ENCODE results near the gene PTRH1.

- no peak for TF ChIP-seq CTCF (IDR thresholded peaks at IDR 0.05)
- TF ChIP-seq EZH2phosphoT487 (IDR thresholded peaks at IDR 0.05; ENCODE audit: borderline replicate concordance, low read depth) = no peak
- TF ChIP-seq SMC3 (IDR thresholded peaks at IDR 0.05; ENCODE audit: low read depth, low read length) = no peak
- TF ChIP-seq CHD2 (IDR thresholded peaks at IDR 0.05; ENCODE audit: low read length, partially characterized antibody) = no peak
- no peak for TF ChIP-seq TEAD4 (IDR thresholded peaks at IDR 0.05; ENCODE audit: borderline replicate concordance, insufficient read depth)
- TF ChIP-seq GATA2 (CRISPR knock-in tag; IDR thresholded peaks at IDR 0.05) = no peak
- TF ChIP-seq EP300 (IDR thresholded peaks at IDR 0.05; ENCODE audit: borderline replicate concordance in 1 of 2, low read depth in 1 of 2, low read length in 1 of 2) = no peak
- TF ChIP-seq FOXM1 (IDR thresholded peaks at IDR 0.05; ENCODE audit: low read depth) = no peak
- TF ChIP-seq ELF1 (IDR thresholded peaks at IDR 0.05) = no peak
- TF ChIP-seq POLR2AphosphoS5 (IDR thresholded peaks at IDR 0.05; ENCODE audit: low read depth, low read length) = no peak
Measured at GRCh38 chr9:127708952-127709587, 6.4 kb downstream of the PTRH1 start.
